ENCODE results near the gene RAB3C. TPM values are rescaled to one million over a fixed set of nuclear protein-coding genes. Genes with fewer than 3 reads are reported as not detected.
"Not testable (repeated sequence)": the region's sequence is repeated elsewhere in the genome, so short reads cannot be mapped to it uniquely, and the experiment has no call there.

RAB3C gene, protein sequence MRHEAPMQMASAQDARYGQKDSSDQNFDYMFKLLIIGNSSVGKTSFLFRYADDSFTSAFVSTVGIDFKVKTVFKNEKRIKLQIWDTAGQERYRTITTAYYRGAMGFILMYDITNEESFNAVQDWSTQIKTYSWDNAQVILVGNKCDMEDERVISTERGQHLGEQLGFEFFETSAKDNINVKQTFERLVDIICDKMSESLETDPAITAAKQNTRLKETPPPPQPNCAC
- not detected in 3 replicates for total RNA-seq
- long read RNA-seq: 0 reads

DNA sequence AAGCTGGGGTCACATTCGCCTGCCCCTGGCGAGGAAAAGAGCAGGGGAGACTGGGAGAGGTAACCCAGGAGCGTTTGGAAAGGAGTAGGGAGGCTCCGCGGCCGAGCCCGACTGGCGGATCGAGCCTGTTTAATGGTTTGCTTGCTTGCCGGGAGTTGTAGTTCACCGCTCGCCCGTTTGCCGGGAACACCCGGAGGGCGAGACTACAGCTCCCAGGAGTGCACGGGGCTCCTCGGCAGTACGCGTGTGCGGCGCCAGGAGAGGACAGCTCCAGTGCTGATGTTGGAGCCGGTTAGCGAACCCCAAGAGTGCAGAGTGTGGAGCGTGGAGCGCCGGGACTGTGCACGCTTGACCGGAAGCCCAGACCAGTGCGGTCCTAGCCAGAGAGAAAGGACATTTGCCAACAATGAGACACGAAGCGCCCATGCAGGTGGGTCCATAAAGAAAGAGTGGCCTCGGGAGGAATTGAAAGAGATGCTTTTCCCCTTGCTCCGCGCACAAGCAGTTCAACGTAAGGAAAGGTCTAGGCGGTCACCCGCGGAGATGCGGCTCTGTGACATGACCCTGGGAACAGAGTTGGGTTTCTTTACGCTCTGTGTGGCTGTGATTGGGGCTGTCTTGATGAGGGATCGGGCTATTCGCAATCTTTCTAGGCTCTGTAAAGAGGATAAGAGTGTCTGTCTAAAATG lies at the start of gene RAB3C:
Gene RAB3C, plus strand, starts transcription at position 273 of the 689 bp plus-strand sequence. Its CDS starts 134 bp downstream, at position 407.
- Mint-ChIP-seq H3K9me3 (ENCODE audit: low read depth) (no peaks in the 10 kb centered on the region), H3K4me3 (ENCODE audit: unreplicated experiment) (peak within 1 kb of the TSS; percentile 88), H3K36me3 (ENCODE audit: low read depth) (no peaks in the 10 kb centered on the region), H3K27ac (ENCODE audit: unreplicated experiment) (no peak within 1 kb of the TSS), H3K27me3 (ENCODE audit: low read depth) (peaks cover 40% of the 10 kb centered on the region), H3K4me1 (ENCODE audit: low read depth) (peaks cover 17% of the 10 kb centered on the region)
- TF ChIP-seq, protein P1, sequence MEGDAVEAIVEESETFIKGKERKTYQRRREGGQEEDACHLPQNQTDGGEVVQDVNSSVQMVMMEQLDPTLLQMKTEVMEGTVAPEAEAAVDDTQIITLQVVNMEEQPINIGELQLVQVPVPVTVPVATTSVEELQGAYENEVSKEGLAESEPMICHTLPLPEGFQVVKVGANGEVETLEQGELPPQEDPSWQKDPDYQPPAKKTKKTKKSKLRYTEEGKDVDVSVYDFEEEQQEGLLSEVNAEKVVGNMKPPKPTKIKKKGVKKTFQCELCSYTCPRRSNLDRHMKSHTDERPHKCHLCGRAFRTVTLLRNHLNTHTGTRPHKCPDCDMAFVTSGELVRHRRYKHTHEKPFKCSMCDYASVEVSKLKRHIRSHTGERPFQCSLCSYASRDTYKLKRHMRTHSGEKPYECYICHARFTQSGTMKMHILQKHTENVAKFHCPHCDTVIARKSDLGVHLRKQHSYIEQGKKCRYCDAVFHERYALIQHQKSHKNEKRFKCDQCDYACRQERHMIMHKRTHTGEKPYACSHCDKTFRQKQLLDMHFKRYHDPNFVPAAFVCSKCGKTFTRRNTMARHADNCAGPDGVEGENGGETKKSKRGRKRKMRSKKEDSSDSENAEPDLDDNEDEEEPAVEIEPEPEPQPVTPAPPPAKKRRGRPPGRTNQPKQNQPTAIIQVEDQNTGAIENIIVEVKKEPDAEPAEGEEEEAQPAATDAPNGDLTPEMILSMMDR (IDR thresholded peaks at IDR 0.05): no peak
- DNase-seq (ENCODE audit: low spot score): peak; percentile 98

DNA sequence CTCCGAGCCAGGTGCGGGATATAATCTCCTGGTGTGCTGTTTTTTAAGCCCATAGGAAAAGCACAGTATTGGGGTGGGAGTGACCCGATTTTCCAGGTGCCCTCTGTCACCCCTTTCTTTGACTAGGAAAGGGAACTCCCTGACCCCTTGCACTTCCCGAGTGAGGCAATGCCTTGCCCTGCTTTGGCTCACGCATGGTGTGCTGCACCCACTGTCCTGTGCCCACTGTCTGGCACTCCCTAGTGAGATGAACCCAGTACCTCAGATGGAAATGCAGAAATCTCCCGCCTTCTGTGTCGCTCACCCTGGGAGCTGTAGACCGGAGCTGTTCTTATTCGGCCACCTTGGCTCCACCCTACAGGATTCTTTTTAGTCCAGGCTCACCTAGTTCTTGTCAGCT lies 40.9 kb upstream of the RAB3C start:
- DNase-seq (ENCODE audit: low spot score); H3K4me3 Mint-ChIP-seq (ENCODE audit: unreplicated experiment); H3K27me3 Mint-ChIP-seq (ENCODE audit: low read depth); H3K36me3 Mint-ChIP-seq (ENCODE audit: low read depth); H3K27ac Mint-ChIP-seq (ENCODE audit: unreplicated experiment); H3K4me1 Mint-ChIP-seq (ENCODE audit: low read depth): not testable (repeated sequence)
- peaks cover 21% of the 10 kb centered on the region for H3K9me3 Mint-ChIP-seq (ENCODE audit: low read depth)

DNA sequence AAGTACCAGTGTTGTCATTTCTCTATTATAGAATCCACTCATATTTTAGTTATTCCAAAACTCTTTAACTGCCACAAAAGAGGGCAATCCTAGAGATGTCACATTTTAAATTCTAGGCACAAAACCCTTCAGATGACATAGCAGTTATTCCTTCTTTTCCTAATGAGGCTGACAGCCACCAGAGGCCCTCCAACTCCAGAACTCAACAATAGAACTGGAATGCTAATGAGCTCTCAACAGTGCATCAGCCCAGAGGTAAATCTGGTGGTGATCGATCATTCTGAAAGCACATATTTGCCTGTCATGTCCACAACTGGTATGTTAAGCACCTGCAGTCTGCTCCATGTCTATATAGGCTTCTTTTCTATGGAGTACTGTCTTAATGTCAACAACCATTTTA lies 40.2 kb upstream of the RAB3C start:
- H3K4me3 Mint-ChIP-seq (ENCODE audit: unreplicated experiment): no peak overlapping the region
- H3K9me3 Mint-ChIP-seq (ENCODE audit: low read depth): peaks cover 17% of the 10 kb centered on the region
- no peak overlapping the region for H3K27ac Mint-ChIP-seq (ENCODE audit: unreplicated experiment)
- H3K27me3 Mint-ChIP-seq (ENCODE audit: low read depth): no peaks in the 10 kb centered on the region
- TF ChIP-seq, protein P1 (IDR thresholded peaks at IDR 0.05): no peak
- H3K4me1 Mint-ChIP-seq (ENCODE audit: low read depth): no peaks in the 10 kb centered on the region
- no peaks in the 10 kb centered on the region for H3K36me3 Mint-ChIP-seq (ENCODE audit: low read depth)
- no peak for DNase-seq (ENCODE audit: low spot score)

DNA sequence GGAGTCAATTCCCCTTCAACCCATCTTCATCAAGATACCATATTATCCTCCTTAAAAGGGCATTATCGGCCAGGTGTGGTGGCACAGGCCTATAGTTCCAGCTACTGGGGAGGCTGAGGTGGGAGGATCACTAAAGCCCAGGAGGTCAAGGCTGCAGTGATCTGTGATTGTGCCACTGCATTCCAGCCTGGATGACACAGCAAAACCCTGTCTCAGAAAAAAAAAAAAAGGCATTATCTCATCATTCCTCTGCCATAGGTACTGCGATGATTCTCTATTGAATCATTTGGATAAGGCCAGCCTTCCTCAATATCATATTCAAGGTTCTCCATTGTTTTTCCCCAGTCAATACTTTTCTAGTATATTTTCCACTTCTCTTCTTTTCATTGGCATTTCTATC lies 39.2 kb upstream of the RAB3C start:
- H3K36me3 Mint-ChIP-seq (ENCODE audit: low read depth): no peaks in the 10 kb centered on the region
- no peaks in the 10 kb centered on the region for H3K27me3 Mint-ChIP-seq (ENCODE audit: low read depth)
- TF ChIP-seq, protein P1 (IDR thresholded peaks at IDR 0.05): no peak
- no peak for DNase-seq (ENCODE audit: low spot score)
- no peak overlapping the region for H3K4me3 Mint-ChIP-seq (ENCODE audit: unreplicated experiment)
- H3K27ac Mint-ChIP-seq (ENCODE audit: unreplicated experiment): no peak overlapping the region
- H3K4me1 Mint-ChIP-seq (ENCODE audit: low read depth): no peaks in the 10 kb centered on the region
- H3K9me3 Mint-ChIP-seq (ENCODE audit: low read depth): peaks cover 11% of the 10 kb centered on the region

DNA sequence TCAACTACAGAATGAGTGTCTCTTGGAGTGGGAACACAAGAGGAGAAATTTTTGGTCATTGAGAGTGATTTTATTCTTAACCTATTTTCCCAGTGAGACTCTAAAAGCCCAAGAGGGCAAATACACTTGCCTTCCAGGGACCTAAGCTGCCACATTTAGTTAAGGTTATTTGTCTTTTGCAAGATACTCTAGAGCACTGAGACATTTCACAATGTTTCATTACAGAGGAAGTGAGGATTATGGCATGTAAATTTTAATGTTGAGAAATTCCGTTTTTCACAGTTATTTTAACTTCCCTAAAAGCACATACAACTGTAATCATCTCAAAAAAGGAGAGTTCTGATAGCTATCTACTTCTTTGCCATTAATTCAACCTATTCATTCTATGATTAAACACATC lies 38.7 kb upstream of the RAB3C start:
- no peaks in the 10 kb centered on the region for H3K36me3 Mint-ChIP-seq (ENCODE audit: low read depth)
- H3K4me1 Mint-ChIP-seq (ENCODE audit: low read depth): no peaks in the 10 kb centered on the region
- no peak overlapping the region for H3K4me3 Mint-ChIP-seq (ENCODE audit: unreplicated experiment)
- no peak overlapping the region for H3K27ac Mint-ChIP-seq (ENCODE audit: unreplicated experiment)
- TF ChIP-seq, protein P1 (IDR thresholded peaks at IDR 0.05): no peak
- H3K27me3 Mint-ChIP-seq (ENCODE audit: low read depth): no peaks in the 10 kb centered on the region
- DNase-seq (ENCODE audit: low spot score): no peak
- peaks cover 10% of the 10 kb centered on the region for H3K9me3 Mint-ChIP-seq (ENCODE audit: low read depth)

All from chondrocyte (in vitro differentiated cells).